ENCODE results near the gene SLC2A11.

DNA sequence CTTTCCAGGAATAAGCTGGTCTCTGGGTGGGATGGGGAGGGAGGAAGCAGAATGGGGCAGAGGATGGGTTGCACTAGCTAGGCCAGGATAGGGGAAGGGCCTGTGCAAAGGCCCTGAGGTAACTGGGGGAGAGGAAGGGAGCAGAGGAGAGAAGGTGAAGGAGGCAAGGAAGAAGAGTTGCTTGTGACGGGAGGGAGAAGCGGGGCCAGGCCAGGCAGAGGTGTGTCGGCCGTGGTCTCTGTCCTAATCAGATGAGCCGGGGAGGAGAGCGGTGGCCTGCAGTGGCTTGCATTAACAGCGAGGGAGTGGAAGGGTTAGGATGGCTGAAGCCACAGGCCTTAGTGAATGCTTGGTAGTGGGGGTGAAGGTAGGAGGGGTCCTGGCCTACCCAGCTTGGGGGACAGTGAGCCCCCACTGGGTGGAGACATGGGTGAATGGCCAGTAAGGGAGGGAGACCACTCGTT lies 12.9 kb upstream of the SLC2A11 start:
- TF ChIP-seq, protein P1, sequence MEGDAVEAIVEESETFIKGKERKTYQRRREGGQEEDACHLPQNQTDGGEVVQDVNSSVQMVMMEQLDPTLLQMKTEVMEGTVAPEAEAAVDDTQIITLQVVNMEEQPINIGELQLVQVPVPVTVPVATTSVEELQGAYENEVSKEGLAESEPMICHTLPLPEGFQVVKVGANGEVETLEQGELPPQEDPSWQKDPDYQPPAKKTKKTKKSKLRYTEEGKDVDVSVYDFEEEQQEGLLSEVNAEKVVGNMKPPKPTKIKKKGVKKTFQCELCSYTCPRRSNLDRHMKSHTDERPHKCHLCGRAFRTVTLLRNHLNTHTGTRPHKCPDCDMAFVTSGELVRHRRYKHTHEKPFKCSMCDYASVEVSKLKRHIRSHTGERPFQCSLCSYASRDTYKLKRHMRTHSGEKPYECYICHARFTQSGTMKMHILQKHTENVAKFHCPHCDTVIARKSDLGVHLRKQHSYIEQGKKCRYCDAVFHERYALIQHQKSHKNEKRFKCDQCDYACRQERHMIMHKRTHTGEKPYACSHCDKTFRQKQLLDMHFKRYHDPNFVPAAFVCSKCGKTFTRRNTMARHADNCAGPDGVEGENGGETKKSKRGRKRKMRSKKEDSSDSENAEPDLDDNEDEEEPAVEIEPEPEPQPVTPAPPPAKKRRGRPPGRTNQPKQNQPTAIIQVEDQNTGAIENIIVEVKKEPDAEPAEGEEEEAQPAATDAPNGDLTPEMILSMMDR (IDR thresholded peaks at IDR 0.05 in 2 of 3, conservative IDR thresholded peaks at IDR 0.05 in 1 of 3; ENCODE audit: control insufficient read depth in 2 of 3, extremely low read depth in 1 of 3, insufficient read depth in 1 of 3, low read depth in 3 of 3, low read length in 3 of 3) = no peak
- TF ChIP-seq POLR2A (IDR thresholded peaks at IDR 0.05; ENCODE audit: low read depth, low read length) (no peak), EZH2 (IDR thresholded peaks at IDR 0.05; ENCODE audit: borderline replicate concordance, control insufficient read depth, low read depth, low read length) (no peak)

Measured in GM12878 (cell line).